Stromal cell of bone marrow (primary cell): ENCODE data around the gene PANK1.

Source experiments
- DNase-seq: peaks from one replicate; pipeline ENCODE4 v3.0.0-alpha.2; 2012; ENCODE audit warnings: low read depth

PANK1 gene

DNA sequence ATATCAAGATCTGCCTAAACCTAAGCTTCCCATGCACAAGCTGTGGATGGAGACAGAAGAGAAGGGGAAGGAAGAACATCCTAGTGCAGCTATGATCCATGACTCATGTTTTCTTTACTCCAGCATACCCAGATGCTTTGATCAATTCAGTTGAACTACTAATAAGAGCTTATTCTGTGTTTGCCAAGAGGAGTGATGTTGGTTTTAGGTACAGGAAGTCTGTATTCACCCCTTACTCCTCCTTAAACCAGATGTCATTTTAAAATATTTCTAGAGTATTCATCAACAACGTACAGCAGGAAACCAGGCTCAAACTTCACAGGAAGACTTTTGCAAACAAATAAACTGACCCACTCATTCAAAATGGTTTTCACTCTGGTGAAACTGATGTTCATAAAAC is 29.2 kb downstream of the PANK1 start:
- no peak for DNase-seq

DNA sequence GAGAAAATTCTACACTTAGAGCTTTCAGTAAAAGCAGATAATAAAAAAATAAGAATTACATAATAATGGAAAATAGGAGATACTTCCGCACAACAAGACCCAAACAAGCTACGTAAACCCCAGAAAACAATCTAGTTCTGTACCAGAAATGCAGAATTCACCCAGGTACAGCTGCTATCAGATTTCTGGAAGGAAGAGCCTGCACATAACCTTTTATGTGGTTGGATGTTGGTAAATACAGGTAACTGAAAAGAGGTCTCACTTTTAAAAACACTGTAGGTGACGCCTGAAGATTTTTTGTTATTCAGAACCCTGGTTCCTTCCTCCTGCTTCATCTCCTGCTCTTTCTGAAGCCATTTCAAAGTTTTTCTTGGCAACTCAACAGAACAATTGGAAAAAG is 29.9 kb downstream of the PANK1 start:
- DNase-seq, result no peak

DNA sequence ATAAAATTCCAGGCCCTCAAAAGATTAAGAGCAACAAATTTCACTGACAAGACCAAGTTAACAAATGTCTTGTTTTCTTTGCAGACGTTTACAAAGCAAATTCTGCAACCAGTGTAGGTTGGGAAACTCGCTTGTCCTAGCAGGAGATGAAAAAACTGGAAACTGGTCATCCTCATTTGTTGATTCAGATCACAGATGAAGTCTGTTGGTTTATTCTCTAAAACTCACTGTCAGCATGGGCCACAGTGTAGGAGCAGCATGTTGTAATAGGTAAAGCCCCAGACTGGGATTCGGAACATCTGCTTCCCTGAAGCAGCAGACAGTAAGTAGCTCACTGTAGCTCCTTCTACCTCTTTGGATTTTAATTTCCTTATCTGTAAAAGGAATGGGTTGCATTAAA is 31.5 kb downstream of the PANK1 start:
- DNase-seq, result no peak

- no peak for DNase-seq
These were observed 33.8 kb downstream of the PANK1 start for GRCh38 chr10:89611282-89611681.

GRCh38 chr10:89609833-89610346 is 35.2 kb downstream of the PANK1 start:
- DNase-seq, result no peak

- no peak for DNase-seq
These were observed 40.8 kb downstream of the PANK1 start for GRCh38 chr10:89604200-89604599.

DNA sequence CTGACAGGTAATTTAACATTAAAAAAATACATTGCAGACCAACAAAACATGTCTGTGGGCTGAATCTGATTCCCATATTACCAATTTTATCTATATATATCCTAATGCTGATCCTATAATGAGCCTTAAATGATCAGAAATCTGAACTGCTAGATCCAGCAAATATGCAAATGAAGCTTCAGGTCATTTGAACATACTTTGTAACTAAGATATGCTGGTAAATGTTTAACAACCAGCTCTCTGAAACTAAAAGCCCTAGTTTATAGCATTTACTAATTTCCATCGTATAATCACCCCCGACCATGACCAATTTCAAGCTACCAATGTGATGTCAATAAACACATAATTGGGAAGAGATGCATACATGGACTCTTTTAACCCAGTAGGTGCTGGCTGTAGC is 42.1 kb downstream of the PANK1 start:
- no peak for DNase-seq

DNA sequence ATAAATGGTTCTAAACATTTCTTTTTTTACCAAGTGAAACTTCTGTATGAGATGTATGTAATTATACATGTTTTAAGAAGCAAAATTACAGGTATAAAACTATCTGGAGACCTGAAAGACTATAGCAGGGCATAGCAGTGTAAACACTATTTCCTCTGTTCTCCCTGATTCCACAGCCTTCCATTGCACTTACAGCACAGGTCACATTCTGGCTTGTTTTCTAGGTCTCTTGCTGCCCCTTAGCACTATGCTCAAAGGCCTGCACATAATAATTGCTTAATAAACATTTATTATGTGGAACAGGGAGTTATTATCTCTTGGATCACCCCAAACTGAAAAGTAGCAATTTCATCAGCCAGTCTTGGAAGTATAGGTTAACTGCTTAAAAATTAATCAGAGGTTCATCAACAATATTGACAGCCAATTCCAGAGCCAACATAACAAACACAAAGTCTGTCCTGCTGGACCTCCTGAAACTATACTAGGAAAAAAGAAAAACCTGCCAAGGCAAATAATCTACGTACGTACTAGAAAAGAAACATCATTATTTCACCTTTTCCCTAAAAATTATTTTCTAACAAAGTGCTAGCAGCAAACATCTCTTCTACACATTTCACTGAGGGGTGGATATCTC is 43.2 kb downstream of the PANK1 start:
- DNase-seq, result no peak

GRCh38 chr10:89600041-89600440 is 45.0 kb downstream of the PANK1 start:
- DNase-seq, result no peak

DNA sequence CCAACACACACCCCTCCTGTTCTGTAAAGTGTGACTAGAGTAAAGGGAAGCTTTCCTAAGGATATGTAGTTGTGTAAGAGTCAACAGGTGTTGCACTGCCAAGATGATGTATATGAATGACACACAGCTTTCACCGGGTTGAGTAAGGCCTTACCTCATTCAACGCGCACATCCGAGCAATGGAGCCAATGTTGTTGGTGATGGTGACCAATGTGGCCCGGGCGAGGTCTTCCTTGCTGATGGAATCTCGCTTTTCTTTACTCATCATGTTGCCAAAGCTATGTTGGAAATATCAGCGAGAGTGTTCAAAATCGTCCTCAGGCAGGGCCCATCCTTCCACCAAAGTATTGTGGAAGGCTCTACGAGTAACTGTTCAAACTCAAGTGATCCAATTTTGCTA is 52.0 kb downstream of the PANK1 start:
- DNase-seq, result no peak

DNA sequence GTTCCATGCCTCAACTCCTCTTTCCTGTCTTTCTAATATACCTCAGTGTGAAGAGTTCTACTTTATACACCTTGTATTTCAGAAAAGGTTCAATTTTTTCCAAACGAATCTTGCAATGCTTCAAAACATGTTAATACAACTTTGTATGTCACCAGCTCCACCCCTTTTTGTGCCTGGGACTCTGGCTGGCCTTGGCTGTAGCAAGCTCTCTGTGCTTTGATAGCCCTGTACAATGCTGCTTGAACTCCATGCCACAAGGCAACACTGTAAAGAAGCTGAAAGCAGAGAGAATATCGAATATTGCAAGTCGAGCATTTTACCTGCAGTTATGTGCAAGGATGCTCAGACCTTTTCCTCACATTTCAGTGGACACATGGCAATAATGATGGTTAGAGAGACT is 52.5 kb downstream of the PANK1 start:
- no peak for DNase-seq

- no peak for DNase-seq
These were observed 53.2 kb downstream of the PANK1 start for GRCh38 chr10:89591796-89592271.

GRCh38 chr10:89591111-89591795 is 53.8 kb downstream of the PANK1 start:
- DNase-seq, result no peak

DNA sequence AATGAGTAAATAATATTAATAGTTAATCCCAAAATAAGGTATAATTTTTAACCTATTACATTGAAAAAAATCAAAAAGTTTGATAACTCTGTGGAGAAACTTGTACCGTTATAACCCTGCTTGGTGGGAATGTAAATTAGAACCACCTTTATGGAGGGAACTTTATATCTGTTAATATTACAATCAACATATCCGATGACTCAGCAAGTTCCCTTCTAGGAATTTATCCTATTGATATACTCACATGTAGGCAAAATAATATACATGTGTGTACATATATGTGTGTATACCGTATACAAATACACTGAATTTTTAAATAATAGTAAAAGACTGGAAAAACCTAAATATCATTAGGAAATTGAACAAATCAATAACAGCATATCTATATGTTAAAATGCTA is 54.7 kb downstream of the PANK1 start:
- DNase-seq, result no peak

- DNase-seq, result no peak
These were observed 55.8 kb downstream of the PANK1 start for GRCh38 chr10:89589101-89589720.

DNA sequence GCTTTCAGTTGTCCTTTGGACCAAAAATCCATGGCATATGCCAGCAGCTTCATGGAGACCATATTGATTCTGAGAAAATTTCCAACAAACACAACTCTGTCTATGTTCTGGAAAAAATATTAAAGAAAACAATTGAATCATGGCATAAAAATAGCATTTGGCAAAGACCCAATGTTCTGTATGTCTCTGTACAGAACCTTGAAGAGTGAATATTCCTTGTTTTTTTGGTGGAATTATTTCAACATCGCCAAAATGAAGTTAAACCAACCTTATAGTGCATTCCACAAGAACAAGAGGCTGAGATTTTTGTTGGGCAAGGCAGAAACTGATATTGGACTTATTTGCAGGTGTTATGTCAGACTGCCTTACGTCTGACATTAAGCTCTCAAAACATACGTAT is 56.4 kb downstream of the PANK1 start:
- no peak for DNase-seq

DNA sequence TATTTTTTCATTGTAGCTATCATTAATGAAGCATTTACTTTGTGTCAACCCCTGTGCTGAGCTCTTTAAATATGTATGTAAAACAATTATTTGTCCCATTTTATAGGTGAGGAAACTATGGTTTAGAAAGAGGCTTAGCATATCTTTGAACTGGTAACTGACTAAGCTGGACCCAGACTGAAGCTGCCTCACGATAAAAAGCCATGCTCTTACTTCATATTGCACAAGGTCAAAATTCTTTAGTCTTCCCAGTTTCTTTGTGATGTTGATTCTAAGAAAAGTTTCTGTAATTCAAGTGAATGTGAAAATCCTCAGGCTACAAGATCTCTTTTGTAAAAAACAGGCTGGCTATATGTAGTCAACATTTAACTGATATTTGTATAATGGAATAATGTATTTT is 63.0 kb downstream of the PANK1 start:
- no peak for DNase-seq

GRCh38 chr10:89580243-89580642 is 64.8 kb downstream of the PANK1 start:
- no peak for DNase-seq

DNA sequence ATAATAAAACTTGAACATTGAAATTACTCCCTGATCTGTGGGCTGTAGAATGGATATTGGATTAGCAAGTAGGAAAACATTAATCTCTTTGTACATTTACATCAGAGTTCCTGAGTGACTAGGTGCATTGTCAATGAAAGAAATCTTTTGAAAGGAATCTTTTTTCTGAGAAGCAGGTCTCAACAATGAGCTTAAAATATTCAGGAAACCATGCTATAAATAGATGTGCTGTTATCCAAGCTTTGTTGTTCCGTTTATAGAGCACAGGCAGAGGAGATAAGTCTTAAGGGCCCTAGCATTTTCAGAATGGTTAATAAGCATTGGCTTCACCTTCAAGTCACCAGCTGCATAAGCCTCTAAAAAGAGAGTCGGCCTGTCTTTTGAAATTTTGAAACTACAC is 68.3 kb downstream of the PANK1 start:
- DNase-seq, result no peak

DNA sequence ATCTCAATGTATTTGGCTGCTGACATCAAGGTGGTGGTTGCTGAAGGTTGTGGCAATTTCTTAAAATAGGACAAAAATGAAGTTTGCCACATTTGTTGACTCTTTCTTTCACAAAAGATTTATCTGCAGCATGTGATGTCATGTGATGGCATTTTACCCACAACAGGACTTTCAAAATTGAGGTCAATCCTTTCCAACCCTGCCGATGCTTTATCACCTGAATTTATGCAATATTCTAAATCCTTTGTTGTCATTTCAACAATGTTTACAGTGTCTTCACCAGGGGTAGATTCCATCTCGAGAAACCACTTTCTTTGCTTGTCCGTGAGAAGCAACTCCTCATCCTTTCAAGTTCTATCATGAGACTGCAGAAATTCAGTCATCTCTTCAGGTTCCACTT is 69.0 kb downstream of the PANK1 start:
- no peak for DNase-seq

DNA sequence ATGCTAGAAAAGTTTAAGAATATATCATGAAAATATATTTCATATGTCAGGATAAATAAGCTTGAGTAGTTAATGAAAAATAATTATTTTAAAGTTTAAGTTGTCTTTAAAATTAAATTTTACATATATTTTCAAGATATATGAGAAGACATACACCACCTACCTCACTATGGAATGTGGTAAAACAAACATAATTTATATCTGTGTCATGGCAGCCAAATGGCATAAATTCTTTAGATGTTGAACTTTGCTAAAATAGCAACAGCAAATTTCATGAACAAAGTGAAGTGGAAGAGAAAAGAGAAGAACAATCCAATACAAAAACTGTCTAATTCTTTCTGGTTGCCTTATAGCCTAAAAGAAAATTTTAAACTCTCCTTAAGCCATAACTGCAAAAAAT is 70.0 kb downstream of the PANK1 start:
- DNase-seq, result no peak

DNA sequence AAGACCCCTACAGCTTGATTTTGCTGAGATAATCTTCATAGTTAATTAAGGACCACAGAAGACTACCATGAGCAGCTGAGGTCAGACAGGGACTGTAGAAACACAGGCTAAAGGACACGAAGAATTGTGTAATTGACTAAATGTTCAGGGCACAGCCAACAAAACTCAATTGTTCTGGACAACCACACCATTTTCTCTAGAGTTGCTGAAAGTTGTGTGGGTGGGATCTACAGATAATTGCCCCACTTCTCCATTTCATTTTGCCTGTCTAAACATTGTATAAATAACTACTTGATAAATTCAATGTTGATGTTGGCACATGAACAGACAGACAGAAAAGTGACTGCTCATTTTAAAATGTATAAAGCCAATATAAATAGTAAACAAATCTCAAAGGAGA is 70.7 kb downstream of the PANK1 start:
- no peak for DNase-seq

DNA sequence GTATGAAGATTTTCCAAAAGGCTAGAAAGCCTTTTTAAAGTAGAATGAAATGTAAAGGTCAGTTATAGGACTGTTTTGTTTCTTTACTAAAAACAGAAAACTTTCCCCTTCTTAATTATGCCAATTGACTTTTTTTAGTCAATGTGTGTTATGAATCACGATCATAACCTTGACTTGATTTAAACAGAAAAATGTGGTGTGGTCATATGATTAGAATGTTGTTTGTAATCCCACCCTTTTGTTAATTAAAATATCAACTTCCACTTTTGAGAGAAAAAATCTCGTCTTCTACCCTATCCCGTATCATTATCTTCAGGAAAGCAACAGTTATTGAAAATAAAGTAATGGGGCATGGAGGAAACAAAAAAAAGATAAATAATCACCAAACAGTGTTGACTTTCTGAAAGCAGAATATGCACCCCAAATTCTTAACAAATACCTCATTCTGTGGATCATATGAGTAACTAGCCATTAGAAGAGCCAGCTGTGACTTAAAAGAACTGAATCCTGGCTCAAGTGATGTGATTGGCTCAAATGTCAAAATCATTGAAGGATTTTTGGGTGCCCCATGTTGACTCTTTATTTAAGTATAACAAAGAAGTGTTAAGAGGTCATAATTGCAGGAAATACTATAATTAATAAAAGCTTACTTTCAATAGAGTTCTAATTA is 77.3 kb downstream of the PANK1 start:
- DNase-seq, result no peak
